CD4-positive, alpha-beta T cell (primary cell): Measurements from ENCODE around the gene DCUN1D2. TPM values are rescaled to one million over a fixed set of nuclear protein-coding genes. Genes with fewer than 3 reads are reported as not detected.

ENCODE experiments used
- ATAC-seq: fragments of 200-7000 bp; cut with Tn5 transposase; one replicate; pipeline ENCODE4 v1.10.0; 2022; ENCODE audit warnings: mild to moderate bottlenecking; ENCODE audit not compliant: poor library complexity
- CTCF ChIA-PET: fragments of 350-600 bp; sonication (Branson Sonifier 250); formaldehyde crosslinking; loops from one replicate; lab custom pipeline; 2021; ENCODE audit warnings: antibody characterized with exemption, inconsistent platforms; lab: Charles Lee
- POLR2A ChIA-PET: fragments of 350-600 bp; sonication (Branson Sonifier 250); formaldehyde crosslinking; loops from one replicate; lab custom pipeline; 2021; ENCODE audit warnings: antibody characterized with exemption, inconsistent platforms; lab: Charles Lee
- DNase-seq, 14 experiments: peaks; one replicate each; pipeline ENCODE4 v3.0.0-alpha.2; 2013 to 2020; ENCODE audit warnings: mixed read lengths in 2 of 14
- H3K27ac ChIP-seq, 2 donors: one replicate each; pipeline versions ENCODE4 v1.5.1 to v1.7.0; 2013; ENCODE audit warnings: low read length in 2 of 2, low read depth in 1 of 2, mild to moderate bottlenecking in 1 of 2
- H3K27me3 ChIP-seq, 2 experiments: 1 replicate in 1 of 2; 2 replicates in 1 of 2; pipeline versions ENCODE4 v1.6.1 to v1.7.0; 2013; ENCODE audit warnings: low read length in 2 of 2, control low read depth in 1 of 2, mild to moderate bottlenecking in 1 of 2, moderate library complexity in 1 of 2; ENCODE audit not compliant: insufficient read depth in 2 of 2, control insufficient read depth in 1 of 2
- H3K36me3 ChIP-seq: one replicate; pipeline ENCODE4 v1.6.1; 2013; ENCODE audit warnings: low read length, control low read depth; ENCODE audit not compliant: insufficient read depth
- H3K4me1 ChIP-seq: one replicate; pipeline ENCODE4 v1.6.1; 2013; ENCODE audit warnings: low read length, control low read depth; ENCODE audit not compliant: insufficient read depth
- H3K4me3 ChIP-seq: one replicate; pipeline ENCODE4 v1.5.1; 2013; ENCODE audit warnings: mild to moderate bottlenecking, low read length, moderate library complexity
- H3K9me3 ChIP-seq, 2 experiments: 1 replicate in 1 of 2; 2 replicates in 1 of 2; pipeline versions ENCODE4 v1.6.1 to v1.7.0; 2013; ENCODE audit warnings: low read length in 2 of 2, mild to moderate bottlenecking in 2 of 2, control low read depth in 1 of 2, moderate library complexity in 1 of 2; ENCODE audit not compliant: control insufficient read depth in 1 of 2, insufficient read depth in 1 of 2
- H3K27ac Mint-ChIP-seq: one replicate; pipeline ENCODE4 v1.8.0; 2020; ENCODE audit warnings: mixed read lengths
- H3K27me3 Mint-ChIP-seq: one replicate; pipeline ENCODE4 v1.8.0; 2021; ENCODE audit warnings: mixed read lengths
- H3K36me3 Mint-ChIP-seq: one replicate; pipeline ENCODE4 v1.8.0; 2021; ENCODE audit warnings: low read depth, mixed read lengths
- H3K4me1 Mint-ChIP-seq: one replicate; pipeline ENCODE4 v1.8.0; 2021; ENCODE audit warnings: low read depth, mixed read lengths
- H3K4me3 Mint-ChIP-seq: one replicate; pipeline ENCODE4 v1.8.0; 2020; ENCODE audit warnings: mild to moderate bottlenecking, mixed read lengths
- H3K9me3 Mint-ChIP-seq: one replicate; pipeline ENCODE4 v1.8.0; 2020; ENCODE audit warnings: mixed read lengths
- CTCF ChIP-seq: fragments of 200-600 bp; IDR thresholded peaks from one replicate; pipeline ENCODE4 v1.8.0; 2022; ENCODE audit warnings: antibody characterized with exemption, mild to moderate bottlenecking
- intact Hi-C, 2 experiments: fragments of 100-400 bp; cut with DNase I in 1 of 2; cut with micrococcal nuclease in 1 of 2; formaldehyde crosslinking; loops; one replicate each; pipeline versions ENCODE4 v1.15.1 to v1.9.0; 2023 to 2025; cut with DNase I, micrococcal nuclease
- total RNA-seq, 174 experiments: library from RNA in 2 of 174; stranded (reverse) in 2 of 174; gene quantifications; one replicate each; pipeline ENCODE4 v1.2.3 and lab custom pipeline; 2021 to 2026

DCUN1D2 gene
- total RNA-seq, 2 experiments from 2014 or later, result 16.2 to 18.9 TPM

GRCh38 chr13:113506025-113506685 is 15.6 kb upstream of the DCUN1D2 start:
- Mint-ChIP-seq H3K36me3 (peaks cover 65% of the 10 kb centered on the region), H3K9me3 (no peaks in the 10 kb centered on the region), H3K27ac (no peak overlapping the region), H3K4me1 (peaks cover 5% of the 10 kb centered on the region), H3K27me3 (no peaks in the 10 kb centered on the region), H3K4me3 (no peak overlapping the region)
- POLR2A ChIA-PET, result no interaction called here
- no peak for TF ChIP-seq CTCF
- intact Hi-C loops, result no loop called here
- Histone ChIP-seq H3K9me3 (no peaks in the 10 kb centered on the region), H3K27ac (no peak overlapping the region), H3K4me3 (no peak overlapping the region), H3K4me1 (no peaks in the 10 kb centered on the region), H3K27me3 (no peaks in the 10 kb centered on the region), H3K36me3 (peaks cover 52% of the 10 kb centered on the region)
- DNase-seq, result no peak
- no peak for ATAC-seq
- CTCF ChIA-PET, result no interaction called here

GRCh38 chr13:113502686-113503085 is 12.2 kb upstream of the DCUN1D2 start:
- peaks cover 10% of the 10 kb centered on the region for H3K4me1 Mint-ChIP-seq
- POLR2A ChIA-PET, result no interaction called here
- peaks cover 75% of the 10 kb centered on the region for H3K36me3 Mint-ChIP-seq
- intact Hi-C loops, result no loop called here
- Histone ChIP-seq H3K36me3 (peaks cover 65% of the 10 kb centered on the region), H3K27ac (no peak overlapping the region), H3K27me3 (no peaks in the 10 kb centered on the region), H3K9me3 (no peaks in the 10 kb centered on the region), H3K4me3 (no peak overlapping the region), H3K4me1 (no peaks in the 10 kb centered on the region)
- ATAC-seq (no peak), DNase-seq (no peak)
- CTCF ChIA-PET, result no interaction called here
- no peak for TF ChIP-seq CTCF
- H3K27ac Mint-ChIP-seq, result no peak overlapping the region
- no peaks in the 10 kb centered on the region for H3K9me3 Mint-ChIP-seq
- H3K27me3 Mint-ChIP-seq, result no peaks in the 10 kb centered on the region
- no peak overlapping the region for H3K4me3 Mint-ChIP-seq

- Mint-ChIP-seq H3K36me3 (peaks cover 85% of the 10 kb centered on the region), H3K9me3 (no peaks in the 10 kb centered on the region), H3K27ac (no peak overlapping the region), H3K4me3 (no peak overlapping the region), H3K27me3 (no peaks in the 10 kb centered on the region), H3K4me1 (peaks cover 20% of the 10 kb centered on the region)
- H3K4me3 ChIP-seq, result no peak overlapping the region
- H3K27ac ChIP-seq, result no peak overlapping the region
- peaks cover 13% of the 10 kb centered on the region for H3K4me1 ChIP-seq
- no peak for TF ChIP-seq CTCF
- CTCF ChIA-PET, result no interaction called here
- H3K36me3 ChIP-seq, result peaks cover 77% of the 10 kb centered on the region
- H3K27me3 ChIP-seq, result no peaks in the 10 kb centered on the region
- H3K9me3 ChIP-seq, result no peaks in the 10 kb centered on the region
- no peak for DNase-seq
- no peak for ATAC-seq
- POLR2A ChIA-PET, result no interaction called here
- intact Hi-C loops, result no loop called here
These were observed 10.2 kb upstream of the DCUN1D2 start for GRCh38 chr13:113500530-113501265.
